Duodenal mucosa (tissue), 2 donors: ENCODE measurements around the gene PRKCA.

ENCODE experiments used
- H3K27ac ChIP-seq: one replicate; pipeline ENCODE4 v1.7.0; 2013; ENCODE audit warnings: low read depth, low read length
- H3K27me3 ChIP-seq, 2 donors: one replicate each; pipeline ENCODE4 v1.7.0; 2013; ENCODE audit warnings: low read length in 2 of 2, control low read depth in 1 of 2; ENCODE audit not compliant: insufficient read depth in 2 of 2, control insufficient read depth in 1 of 2
- H3K36me3 ChIP-seq, 2 donors: one replicate each; pipeline ENCODE4 v1.7.0; 2013; ENCODE audit warnings: low read length in 2 of 2, control low read depth in 1 of 2; ENCODE audit not compliant: insufficient read depth in 2 of 2, control insufficient read depth in 1 of 2
- H3K4me1 ChIP-seq, 2 donors: one replicate each; pipeline ENCODE4 v1.7.0; 2013; ENCODE audit warnings: low read length in 2 of 2, control low read depth in 1 of 2; ENCODE audit not compliant: insufficient read depth in 2 of 2, control insufficient read depth in 1 of 2
- H3K4me3 ChIP-seq, 2 donors: one replicate each; pipeline ENCODE4 v1.7.0; 2013; ENCODE audit warnings: low read length in 2 of 2, low read depth in 1 of 2
- H3K9ac ChIP-seq, 2 donors: one replicate each; pipeline ENCODE4 v1.7.0; 2013; ENCODE audit warnings: low read length in 2 of 2, low read depth in 1 of 2
- H3K9me3 ChIP-seq, 2 donors: one replicate each; pipeline ENCODE4 v1.7.0; 2013; ENCODE audit warnings: low read length in 2 of 2, control low read depth in 1 of 2; ENCODE audit not compliant: control insufficient read depth in 1 of 2

Gene PRKCA

GRCh38 chr17:66805567-66805966, 503.2 kb downstream of the PRKCA start:
- Histone ChIP-seq H3K4me1 (no peaks in the 10 kb centered on the region), H3K36me3 (peaks cover 15 to 19% of the 10 kb centered on the region in 2 donors), H3K4me3 (no peak overlapping the region), H3K27ac (no peak overlapping the region), H3K27me3 (no peaks in the 10 kb centered on the region), H3K9ac (no peak overlapping the region), H3K9me3 (no peaks in the 10 kb centered on the region)

DNA sequence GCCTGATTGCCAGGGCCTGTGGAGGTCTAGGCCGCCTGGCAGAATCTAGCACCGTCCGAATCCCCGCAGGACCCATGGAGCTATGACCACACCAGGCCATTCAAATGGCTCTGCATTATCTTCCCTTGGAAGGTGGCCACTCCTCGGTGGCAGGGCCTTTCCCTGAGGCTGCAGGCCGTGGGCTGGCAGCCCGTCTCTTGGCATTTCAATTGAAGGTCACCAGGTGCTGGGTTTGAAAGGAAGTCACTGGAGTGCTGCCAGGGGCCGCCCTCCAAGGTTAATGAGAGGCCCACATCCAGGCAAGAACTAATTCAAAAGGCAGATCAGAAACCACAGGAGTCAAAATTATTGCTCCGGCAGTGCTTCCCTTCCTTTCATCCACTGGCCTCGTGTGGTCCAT, 504.8 kb downstream of the PRKCA start:
- H3K4me1 ChIP-seq: no peaks in the 10 kb centered on the region
- peaks cover 15 to 16% of the 10 kb centered on the region in 2 donors for H3K36me3 ChIP-seq
- H3K9ac ChIP-seq: no peak overlapping the region
- no peaks in the 10 kb centered on the region for H3K9me3 ChIP-seq
- no peak overlapping the region for H3K27ac ChIP-seq
- no peaks in the 10 kb centered on the region for H3K27me3 ChIP-seq
- H3K4me3 ChIP-seq: no peak overlapping the region

- Histone ChIP-seq H3K36me3 (peaks cover 1 to 5% of the 10 kb centered on the region in 2 donors), H3K4me1 (no peaks in the 10 kb centered on the region), H3K4me3 (no peak overlapping the region), H3K9me3 (no peaks in the 10 kb centered on the region), H3K27me3 (no peaks in the 10 kb centered on the region), H3K9ac (no peak overlapping the region), H3K27ac (no peak overlapping the region)
Observed at GRCh38 chr17:66809408-66809807, 507.0 kb downstream of the PRKCA start.

- Histone ChIP-seq H3K4me3 (no peak overlapping the region), H3K4me1 (no peaks in the 10 kb centered on the region), H3K36me3 (no peaks in the 10 kb centered on the region), H3K27ac (no peak overlapping the region), H3K9ac (no peak overlapping the region), H3K9me3 (no peaks in the 10 kb centered on the region), H3K27me3 (no peaks in the 10 kb centered on the region)
Observed at GRCh38 chr17:66810951-66811682, 508.7 kb downstream of the PRKCA start.

- no peaks in the 10 kb centered on the region for H3K27me3 ChIP-seq
Observed at GRCh38 chr17:66811683-66812054, 509.3 kb downstream of the PRKCA start.

GRCh38 chr17:66812571-66812970, 510.2 kb downstream of the PRKCA start:
- Histone ChIP-seq H3K27ac (no peak overlapping the region), H3K9ac (no peak overlapping the region), H3K9me3 (peaks cover 0 to 2% of the 10 kb centered on the region in 2 donors), H3K36me3 (no peaks in the 10 kb centered on the region), H3K4me3 (no peak overlapping the region), H3K27me3 (no peaks in the 10 kb centered on the region), H3K4me1 (no peaks in the 10 kb centered on the region)

More at GRCh38 chr17:66811683-66812054, 509.3 kb downstream of the PRKCA start:
- no peak overlapping the region for H3K9ac ChIP-seq
- no peak overlapping the region for H3K4me3 ChIP-seq
- no peaks in the 10 kb centered on the region for H3K4me1 ChIP-seq
- no peaks in the 10 kb centered on the region for H3K36me3 ChIP-seq
- no peaks in the 10 kb centered on the region for H3K9me3 ChIP-seq
- no peak overlapping the region for H3K27ac ChIP-seq

GRCh38 chr17:66813296-66813695, 510.9 kb downstream of the PRKCA start:
- H3K9ac ChIP-seq: no peak overlapping the region
- H3K4me3 ChIP-seq: no peak overlapping the region
- H3K9me3 ChIP-seq: peaks cover 0 to 4% of the 10 kb centered on the region in 2 donors
- no peaks in the 10 kb centered on the region for H3K36me3 ChIP-seq
- no peak overlapping the region for H3K27ac ChIP-seq
- H3K27me3 ChIP-seq: no peaks in the 10 kb centered on the region
- H3K4me1 ChIP-seq: no peaks in the 10 kb centered on the region

DNA sequence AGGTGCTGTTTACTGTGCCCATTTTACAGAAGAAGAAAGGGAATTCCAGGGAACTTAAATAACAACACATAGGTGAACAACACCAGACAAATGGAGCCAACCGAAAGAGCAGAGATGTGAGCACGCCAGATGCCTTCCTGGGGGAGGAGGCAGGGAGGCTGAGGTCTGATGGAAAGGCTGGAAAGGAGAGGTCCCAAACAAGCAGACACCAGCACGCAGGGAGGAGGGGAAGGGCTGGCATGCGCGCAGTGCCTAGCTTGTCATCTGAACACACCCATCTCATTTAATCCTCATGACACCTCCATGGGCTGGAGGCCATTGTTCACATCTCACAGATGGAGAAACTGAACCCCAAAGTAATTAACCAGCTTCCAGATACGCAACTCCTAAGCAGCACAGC, 511.6 kb downstream of the PRKCA start:
- Histone ChIP-seq H3K27ac (no peak overlapping the region), H3K9me3 (peaks cover 0 to 4% of the 10 kb centered on the region in 2 donors), H3K9ac (no peak overlapping the region), H3K36me3 (no peaks in the 10 kb centered on the region), H3K4me1 (no peaks in the 10 kb centered on the region), H3K4me3 (no peak overlapping the region), H3K27me3 (no peaks in the 10 kb centered on the region)

GRCh38 chr17:66814570-66814969, 512.2 kb downstream of the PRKCA start:
- Histone ChIP-seq H3K36me3 (no peaks in the 10 kb centered on the region), H3K27me3 (no peaks in the 10 kb centered on the region), H3K9me3 (peaks cover 0 to 4% of the 10 kb centered on the region in 2 donors), H3K9ac (no peak overlapping the region), H3K27ac (no peak overlapping the region), H3K4me1 (no peaks in the 10 kb centered on the region), H3K4me3 (no peak overlapping the region)

DNA sequence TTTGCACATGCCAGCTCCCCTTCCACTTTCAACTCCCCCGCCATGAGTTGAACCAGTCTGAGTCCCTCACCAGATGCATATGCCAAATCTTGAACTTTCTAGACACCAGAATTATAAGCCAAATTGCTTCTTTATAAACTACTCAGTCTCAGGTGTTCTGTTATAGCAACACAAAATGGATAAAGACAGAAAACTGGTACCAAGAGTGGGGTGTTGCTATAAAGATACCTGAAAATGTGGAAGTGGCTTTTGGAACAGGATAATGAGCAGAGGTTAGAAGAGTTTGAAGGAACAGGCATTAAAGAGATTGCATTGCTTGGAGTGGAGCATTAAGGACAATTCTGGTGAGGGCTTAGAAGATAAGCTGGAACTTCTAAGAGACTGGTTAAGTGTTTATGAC, 515.3 kb downstream of the PRKCA start:
- Histone ChIP-seq H3K4me3 (no peak overlapping the region), H3K36me3 (no peaks in the 10 kb centered on the region), H3K9me3 (peaks cover 0 to 4% of the 10 kb centered on the region in 2 donors), H3K4me1 (no peaks in the 10 kb centered on the region), H3K27me3 (no peaks in the 10 kb centered on the region), H3K27ac (no peak overlapping the region), H3K9ac (no peak overlapping the region)
